Kidney glomerular epithelial cell (primary cell): ENCODE data around the gene MRPL48.
"Not testable (repeated sequence)": the region's sequence is repeated elsewhere in the genome, so short reads cannot be mapped to it uniquely, and the experiment has no call there.

Experiments
- DNase-seq: peaks from one replicate; lab custom pipeline; 2025; lab: John Stamatoyannopoulos, UW

MRPL48 gene

DNA sequence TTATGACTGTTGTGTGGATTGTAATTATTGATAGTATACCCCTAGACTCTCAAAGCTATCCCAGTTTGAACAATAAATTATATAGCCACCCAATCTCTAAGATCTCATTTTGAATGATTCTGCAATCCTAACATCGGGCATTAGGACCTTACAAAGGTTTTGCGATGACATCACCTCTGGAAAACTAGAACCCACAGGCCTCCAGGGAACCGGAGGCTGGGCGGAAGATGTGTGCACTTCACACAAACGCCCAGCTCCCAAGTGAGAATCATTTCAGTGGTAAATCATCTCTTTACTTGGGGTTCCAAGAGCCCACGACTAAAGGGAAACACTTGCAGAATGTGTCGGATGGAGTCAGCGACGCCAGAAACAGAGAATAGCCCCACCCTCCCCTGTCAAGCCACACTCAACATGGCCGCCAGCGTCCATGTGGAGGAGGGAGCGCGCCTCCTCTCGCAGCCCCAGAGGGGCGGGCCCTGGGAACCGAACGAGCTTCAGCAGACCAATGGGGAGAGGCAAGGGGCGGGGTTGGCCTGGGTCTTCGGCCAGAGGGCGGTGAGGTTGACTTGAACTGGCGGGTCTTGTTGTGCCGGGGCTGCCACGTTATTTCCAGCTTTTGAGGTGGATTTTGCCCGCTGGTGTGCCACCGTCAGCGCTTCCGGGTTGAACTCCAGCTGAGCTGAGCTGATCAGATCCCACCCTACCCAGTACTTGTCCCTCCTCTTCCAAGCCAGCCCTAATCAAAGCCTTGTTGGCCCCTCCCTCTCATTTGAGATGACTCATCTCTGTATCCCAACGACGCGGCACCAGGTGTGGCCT, 8.4 kb upstream of the MRPL48 start:
- peak; percentile 98 for DNase-seq

DNA sequence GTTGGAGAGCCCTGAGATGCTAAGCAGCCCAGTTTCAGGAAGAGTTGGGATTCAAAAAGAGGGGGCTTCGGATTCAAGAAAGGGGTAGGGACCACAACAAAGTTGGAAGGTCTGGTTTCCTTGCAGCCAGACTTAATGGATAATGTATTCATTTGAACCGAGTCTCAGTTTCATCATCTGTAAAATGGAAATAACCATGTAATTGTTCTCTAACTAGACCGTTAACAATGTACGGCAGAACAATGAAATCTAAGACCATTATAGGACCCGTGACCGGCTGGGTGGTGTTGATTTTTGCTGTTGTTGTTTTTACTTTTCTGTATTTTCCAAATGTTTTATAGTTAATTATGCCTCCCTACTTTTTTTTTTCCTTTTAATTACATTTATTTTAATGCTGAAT, 6.4 kb upstream of the MRPL48 start:
- no peak for DNase-seq

DNA sequence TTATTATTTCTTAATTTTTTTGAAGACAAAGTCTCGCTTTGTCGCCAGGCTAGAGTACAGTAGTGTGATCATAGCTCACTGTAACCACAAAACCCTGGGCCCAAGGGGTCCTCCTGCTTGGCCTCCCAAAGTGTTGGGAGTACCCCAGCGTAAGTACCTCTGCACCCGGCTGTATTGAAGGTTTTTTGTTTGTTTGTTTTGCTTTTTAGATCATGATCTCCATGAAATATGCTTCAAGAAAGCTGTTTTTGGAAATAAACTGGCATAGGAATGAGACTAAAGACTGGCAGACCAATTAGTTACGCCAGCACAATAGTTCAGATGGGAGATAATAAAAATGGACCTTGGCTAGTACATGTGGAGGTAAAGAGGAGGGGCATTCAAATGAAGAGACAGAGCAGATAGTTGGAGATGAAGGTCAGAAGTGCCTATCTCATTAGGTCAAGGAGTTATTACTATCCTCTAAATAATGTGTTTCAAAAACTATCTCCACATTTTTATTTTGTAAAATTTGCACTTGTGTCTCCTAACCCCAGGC, 4.1 kb upstream of the MRPL48 start:
- no peak for DNase-seq

DNA sequence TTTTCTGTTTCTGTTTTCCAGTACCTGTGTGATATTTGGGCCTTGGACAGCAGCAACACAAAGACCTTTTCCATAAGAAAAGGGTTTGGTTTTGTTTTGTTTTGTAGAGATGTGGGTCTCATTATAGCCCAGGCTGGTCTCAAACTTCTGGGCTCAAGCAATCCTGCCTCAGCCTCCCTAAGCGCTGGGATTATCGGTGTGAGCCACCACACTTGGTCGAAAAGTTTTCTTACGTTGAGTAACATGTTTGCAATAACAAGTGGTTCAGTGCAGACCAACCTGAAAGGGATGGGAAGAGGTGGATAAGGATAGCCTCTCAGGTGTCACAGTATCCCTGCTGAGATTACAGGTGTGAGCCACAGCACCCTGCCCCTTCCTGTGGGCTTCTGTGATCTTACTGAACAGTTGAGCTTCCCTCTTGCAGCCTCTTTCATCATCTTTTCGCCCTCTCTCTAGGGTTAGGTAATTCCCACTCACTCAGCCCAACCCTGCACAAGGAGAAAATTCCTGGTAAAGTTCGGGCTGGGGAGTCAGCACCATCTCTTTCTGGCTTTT, 3.5 kb upstream of the MRPL48 start:
- no peak for DNase-seq

DNA sequence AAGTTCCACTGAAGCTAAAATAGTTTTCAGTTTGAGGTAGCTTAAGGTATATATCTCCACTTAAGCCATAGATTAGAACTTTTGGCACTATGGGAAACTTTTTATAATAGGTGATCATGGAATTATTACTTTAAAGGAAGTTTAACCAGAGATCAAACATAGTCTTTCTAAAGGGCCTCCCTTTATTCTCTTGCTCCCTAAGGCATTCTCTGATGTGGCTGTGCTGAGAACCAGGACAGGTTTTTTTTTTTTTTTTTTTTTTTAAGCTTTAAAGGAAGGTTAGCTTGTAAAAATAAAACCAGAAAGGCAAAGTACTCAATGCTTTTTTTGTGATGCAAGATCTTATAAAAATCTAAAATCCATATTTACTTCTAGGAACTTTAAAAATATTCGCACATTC, 2.9 kb upstream of the MRPL48 start:
- DNase-seq: no peak

DNA sequence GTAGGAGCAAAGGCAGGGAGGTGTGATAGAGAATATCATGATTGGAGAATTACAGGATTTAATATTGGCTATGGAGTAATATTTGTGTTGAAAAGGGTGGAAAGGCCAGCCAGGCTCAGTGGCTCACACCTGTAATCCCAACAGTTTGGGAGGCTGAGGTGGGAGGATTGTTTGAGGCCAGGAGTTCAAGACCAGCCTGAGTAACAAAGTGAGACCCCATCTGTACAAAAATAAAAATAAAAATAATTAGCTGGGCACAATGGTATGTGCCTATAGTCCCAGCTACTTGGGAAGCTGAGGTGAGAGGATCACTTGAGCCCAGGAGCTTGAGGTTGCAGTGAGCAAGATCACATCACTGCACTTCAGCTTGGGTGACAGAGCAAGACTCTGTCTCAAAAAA, 2.2 kb upstream of the MRPL48 start:
- not testable (repeated sequence) for DNase-seq

DNA sequence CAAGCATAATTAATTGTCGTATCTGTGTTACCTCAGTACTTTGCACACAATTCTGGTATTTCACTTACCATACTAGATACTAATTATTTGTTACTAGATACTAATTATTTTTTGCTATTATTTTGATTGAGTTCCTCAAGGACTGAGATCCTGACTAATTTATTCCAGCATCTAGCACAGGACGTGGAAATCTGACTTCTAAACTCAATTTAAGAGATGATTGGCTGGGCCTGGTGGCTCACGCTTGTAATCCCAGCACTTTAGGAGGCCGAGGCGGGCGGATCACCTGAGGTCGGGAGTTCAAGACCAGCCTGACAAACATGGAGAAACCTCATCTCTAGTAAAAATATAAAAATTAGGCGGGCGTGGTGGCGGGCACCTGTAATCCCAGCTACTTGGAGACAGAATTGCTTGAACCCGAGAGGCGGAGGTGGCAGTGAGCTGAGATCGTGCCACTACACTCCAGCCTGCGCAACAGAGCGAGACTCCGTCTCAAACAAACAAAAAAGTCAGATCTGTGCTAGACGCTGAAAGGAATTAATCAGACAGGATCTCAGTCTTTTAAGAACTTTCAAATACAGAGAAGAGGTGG, 527 bp upstream of the MRPL48 start:
- no peak for DNase-seq

DNA sequence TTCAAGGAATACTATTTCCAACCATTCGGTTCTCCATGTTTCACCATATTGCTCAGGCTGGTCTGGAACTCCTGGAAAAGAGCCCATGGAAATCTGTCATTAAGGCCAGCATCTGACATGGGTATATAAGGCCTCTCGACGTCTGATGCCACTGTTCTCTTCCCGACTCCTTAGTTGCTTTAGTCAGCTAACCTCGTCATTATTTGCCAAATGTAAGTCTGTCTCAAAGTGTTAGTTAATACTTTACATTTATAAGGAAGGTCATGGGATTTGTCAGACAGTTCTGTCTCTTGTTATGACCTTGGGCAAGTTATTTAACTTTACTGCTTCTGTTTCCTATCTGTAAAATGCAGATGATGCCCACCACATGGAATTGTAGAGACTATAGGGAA, 1.6 kb downstream of the MRPL48 start:
- DNase-seq: no peak

DNA sequence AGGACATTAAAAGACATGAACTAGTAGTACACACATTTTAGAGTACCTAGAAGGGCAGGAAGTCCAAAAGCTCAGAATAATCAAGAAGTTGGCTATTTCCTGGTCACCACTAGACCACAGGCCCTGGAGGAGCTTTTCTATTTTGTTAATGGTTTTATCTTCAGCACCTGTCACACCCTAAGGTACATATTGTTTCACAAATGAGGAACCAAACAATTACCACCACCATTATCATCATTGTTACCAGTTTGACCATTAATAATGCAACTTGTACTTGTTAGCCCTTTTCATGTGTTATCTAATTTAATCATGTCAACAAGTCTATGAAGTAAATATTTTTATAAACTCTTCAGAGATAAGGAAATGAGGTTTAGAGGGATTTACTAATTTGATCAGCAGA, 4.9 kb downstream of the MRPL48 start:
- DNase-seq: no peak

DNA sequence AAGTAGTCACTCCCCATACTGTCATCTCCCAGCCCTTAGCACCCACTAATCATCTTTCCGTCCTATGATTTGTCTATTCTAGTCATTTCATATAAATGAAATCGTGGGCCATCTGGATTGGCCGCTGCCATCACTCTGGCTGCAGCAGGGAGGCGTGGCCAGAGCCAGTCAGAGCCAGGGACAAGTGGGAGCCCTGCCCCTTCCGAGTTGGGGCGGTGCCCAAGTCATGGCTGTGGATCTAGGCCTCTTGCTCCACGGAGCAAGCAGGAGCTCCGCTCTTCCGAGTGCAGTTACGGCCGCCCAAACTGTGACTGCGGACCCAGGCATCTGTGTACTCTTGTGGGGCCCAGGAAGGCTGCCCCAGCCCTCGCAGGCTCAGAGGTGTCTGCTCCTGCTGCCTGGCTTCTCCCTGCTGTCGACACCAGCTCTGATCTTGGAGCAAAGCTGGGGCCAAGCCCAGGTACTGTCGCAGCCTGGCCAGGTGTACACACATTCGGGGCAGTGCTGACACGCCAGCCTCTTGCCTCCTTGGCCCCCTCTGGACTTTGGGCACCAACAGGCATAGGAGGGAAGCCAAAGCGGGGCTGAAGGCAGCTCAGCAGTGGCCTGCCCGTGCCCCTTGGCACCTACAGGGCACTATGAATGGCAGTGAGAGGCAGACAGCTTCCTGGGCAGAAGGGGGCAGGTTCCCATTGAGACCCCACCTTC, 8.4 kb downstream of the MRPL48 start:
- no peak for DNase-seq

DNA sequence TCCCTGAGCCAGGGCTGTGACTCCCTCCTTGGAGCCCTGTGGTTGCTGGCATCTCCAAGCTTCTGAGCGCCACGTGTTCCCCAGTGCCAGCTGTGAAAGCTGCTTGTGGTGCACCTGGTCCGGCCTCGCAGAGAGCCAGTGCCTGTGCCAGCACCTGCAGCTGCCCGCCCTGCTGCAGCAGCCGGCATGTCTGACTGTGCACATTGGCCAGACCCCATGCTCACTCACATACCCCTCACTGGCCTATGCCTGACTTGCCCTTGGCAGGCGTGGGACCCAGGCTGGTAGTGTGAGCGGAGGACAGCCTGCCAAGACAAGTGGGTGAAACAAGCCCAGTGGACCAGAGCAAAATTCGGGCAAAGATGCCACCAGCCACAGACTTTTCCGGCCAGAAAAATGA, 9.8 kb downstream of the MRPL48 start:
- DNase-seq: no peak

DNA sequence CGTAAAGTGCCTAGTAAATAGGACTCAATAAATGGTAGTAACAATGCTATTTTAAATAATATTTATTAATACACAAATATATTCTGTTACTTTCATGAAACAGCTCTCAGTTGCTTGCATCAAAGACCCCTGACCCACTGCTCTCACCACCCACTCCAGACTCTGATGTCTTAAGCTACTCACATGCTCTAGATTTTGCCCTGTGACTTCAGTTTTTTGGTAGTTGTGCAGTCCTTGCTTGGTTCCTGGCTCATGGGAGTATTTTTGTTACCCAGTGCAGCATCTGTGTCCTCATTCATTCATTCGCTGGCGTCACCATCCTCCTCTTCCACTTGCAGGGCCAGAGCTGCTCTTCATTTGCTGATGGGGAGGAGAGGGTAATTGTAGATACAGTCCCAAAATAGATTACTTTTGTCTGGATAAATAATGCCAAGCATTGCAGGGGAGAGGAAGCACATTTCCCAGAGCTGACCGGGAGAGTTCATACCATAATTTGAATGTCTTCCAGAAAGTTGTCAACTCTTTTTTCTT, 12.7 kb downstream of the MRPL48 start:
- DNase-seq: no peak

DNA sequence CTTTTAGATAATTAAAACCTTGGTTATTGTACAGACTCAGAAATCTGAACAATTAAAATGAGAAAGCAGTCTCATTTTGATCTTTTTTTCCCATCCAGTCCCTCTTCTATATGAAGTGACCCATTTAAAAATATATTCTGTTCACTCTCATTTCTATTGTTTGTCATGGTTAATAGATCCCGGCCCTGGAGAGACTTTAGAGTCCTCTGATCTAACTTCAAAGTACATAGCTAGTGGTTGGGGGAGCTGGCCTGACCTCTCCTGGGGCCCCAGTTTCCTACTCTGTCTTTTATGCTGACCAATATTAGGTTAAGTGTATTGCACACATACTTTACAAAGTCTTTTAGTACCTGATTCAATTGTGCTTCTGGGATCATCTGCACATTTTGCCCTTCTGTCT, 13.5 kb downstream of the MRPL48 start:
- DNase-seq: no peak

DNA sequence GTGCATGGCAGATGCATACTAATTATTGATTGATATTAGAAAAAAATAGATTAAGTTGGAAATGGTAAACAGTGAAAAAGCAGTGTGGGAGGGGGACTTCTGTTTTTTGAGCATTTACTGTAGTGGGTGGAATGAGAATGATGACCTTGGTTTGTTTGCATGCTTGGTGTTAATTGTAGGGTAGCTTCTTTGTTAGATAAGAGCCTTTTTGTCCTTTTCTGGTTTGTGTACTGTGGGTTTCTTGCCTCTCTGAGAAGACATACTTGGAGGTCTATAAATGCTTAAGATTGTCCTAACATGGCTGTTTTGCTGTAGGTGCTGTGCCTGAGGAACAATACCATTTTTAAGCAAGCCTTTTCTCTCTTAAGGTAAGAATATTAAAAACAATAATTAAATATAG, 17.0 kb downstream of the MRPL48 start:
- no peak for DNase-seq

DNA sequence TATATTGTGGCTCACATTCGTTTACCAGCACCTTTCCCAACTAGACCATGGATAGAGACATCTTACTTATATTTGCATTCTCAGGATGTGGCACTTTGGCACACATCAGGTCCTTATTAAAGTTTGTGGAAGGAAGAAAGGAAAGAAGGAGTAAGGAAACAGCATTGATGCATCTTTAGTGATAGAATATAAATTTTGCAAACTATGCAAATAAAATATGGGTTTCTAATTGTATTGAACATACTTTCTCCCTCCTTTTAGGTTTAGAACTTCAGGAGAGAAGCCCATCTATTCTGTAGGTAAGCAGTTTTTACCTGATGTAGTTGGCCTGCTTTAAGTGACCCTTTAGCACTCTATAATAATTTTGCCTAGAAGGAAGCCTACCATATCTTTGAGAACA, 20.4 kb downstream of the MRPL48 start:
- DNase-seq: no peak

DNA sequence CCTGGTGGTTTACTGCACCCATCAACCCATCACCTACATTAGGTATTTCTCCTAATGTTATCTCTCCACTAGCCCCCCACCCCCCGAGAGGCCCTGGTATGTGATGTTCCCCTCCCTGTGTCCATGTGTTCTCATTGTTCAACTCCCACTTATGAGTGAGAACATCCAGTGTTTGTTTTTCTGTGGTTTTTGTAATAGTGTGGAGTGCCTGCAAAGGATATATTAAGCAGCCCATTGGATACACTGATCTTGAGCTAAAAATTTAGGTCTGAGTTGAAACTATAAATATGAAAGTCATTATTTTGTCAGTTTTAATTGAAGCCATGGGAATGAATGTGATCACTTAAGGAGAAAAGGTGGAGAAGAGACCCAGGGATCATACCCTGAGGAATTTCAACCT, 23.0 kb downstream of the MRPL48 start:
- DNase-seq: peak; percentile 19

DNA sequence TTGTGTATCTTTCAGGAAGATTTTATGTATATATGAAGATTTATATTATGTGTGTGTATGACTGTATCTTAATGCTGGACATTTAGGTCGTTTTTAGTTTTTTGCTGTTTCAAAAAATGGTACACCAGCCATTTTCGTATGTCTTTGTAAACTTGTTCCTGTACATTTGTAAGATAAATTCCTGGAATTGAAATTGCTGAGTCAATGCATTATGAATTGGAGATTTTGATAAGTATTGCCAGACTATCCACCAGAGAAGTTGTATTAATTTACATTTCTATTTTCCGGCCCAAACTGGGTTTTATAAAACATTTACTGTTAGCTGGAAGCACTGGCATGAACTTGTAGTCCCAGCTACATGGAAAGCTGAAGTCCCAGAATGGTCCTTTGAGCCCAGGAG, 24.6 kb downstream of the MRPL48 start:
- no peak for DNase-seq

DNA sequence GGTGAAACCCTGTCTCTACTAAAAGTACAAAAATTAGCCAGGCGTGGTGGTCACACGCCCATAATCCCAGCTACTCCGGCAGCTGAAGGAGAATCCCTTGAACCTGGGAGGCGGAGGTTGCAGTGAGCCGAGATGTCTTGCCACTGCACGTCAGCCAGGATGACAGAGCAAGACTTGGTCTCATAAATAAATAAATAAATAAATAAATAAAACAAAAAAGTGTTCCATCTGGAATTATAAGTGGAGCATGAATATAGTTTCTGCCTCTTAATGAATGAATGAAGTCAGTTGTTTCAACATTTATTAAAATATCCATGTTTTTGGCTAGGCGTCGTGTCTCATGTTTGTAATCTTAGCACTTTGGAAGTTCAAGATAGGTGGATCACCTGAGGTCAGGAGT, 27.1 kb downstream of the MRPL48 start:
- no peak for DNase-seq

DNA sequence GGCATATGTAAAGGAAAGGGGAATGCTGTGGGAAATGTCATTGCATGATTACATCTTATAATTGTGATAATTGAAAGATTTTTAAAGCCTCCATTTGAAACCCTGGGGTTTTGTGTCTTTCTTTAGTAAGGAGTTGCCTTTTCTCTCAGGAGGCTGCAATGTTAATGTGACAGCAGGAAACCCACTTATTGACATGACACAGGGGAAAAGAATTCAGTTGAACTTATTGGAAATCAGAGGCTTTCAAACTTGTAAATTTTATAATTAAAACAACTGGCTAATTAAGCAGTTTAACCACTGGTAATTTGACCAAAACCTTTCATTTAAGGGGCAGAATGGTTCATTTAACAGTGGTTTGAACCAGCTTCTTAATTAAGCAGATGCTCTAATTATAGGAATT, 31.2 kb downstream of the MRPL48 start:
- DNase-seq: peak; percentile 0

DNA sequence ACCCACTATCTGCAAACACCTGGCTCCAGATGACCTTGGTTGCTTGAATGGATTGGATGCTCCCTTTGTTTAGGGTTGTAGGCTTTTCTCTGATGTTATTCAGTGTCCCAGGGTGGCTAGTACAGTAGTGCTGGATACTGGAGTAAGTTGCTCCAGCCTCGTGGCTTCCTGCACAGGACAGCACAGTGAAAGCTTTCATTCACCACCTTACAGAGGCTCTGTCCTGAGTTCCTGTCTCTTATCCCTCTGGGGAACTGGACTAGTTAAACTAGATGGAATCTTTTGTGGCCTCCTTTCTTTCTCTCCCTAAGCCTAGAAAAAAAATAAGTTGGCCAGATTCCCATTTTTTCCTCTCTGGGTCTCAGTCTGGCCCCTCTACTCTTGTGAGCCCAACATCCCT, 42.6 kb downstream of the MRPL48 start:
- no peak for DNase-seq

DNA sequence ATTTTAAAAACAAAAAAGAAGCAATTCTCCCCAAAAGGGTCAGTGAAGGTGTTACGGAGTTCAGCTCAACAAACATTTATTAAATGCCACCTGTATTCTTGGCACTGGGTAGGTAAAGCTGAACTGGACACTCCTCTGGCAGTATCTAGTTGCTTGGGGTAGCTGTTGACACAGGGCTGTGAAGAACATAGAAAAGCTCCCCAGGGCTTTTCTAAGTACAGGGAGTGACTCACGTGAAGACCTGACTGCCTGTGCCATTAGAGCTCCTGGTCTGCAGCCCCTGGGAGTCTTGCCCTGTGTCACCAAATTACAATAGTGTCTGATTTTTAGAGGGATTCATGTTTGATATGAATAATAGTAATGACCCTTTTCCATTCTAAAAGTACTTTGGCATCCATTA, 45.4 kb downstream of the MRPL48 start:
- no peak for DNase-seq

DNA sequence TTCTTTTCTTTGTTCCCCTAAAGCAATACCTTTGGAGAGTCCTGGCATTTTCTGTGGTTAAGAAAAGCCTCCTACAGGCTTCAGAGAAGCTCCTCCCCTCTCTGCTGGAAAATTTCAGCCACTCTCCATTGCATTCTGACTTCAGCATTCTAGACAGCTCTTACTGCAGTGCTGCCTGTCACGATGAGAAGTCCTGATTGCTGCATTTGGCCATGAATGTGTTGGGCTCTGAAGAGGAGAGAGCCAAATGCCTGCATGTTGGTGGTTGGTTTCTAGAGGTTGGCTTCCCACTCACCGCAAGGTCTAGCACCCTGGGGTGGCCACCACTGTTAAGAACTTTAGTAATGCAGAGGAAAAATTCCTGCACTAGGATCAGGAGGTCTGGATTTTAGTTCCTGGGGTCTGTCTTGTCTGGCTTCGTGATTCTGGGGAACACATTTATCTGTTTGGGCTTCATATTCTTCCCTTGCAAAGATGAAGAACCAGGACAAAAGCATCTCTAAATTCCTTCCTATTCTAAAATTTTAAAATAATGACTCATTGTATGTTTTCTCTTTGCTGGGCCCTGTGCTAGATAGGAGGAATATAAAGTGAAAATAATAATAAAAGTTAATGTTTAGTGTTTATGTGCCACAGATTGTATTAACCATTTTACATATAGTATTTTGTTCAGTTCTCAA, 50.9 kb downstream of the MRPL48 start:
- peak; percentile 60 for DNase-seq
